Adipose tissue (tissue), 3 donors: ENCODE measurements around the gene ABCA3. TPM values are rescaled to one million over a fixed set of nuclear protein-coding genes. Genes with fewer than 3 reads are reported as not detected.

Experiments
- H3K27ac ChIP-seq: one replicate; pipeline ENCODE4 v1.5.1; 2013; ENCODE audit warnings: low read depth, low read length
- WGBS, 3 donors: extraction: QIAGEN DNeasy Blood & Tissue Kit; methylation state at CpG; one replicate each; pipeline ENCODE4 v1.1.7; 2013; 5-methylcytosine and 5-hydroxymethylcytosine counted together
- polyA plus RNA-seq, 3 donors: library from polyadenylated mRNA; stranded (reverse); fragments of 200-250 nt; gene quantifications; one replicate each; pipeline ENCODE4 v1.2.3, GENCODE V29; 2013
- donor health status: healthy with polysubstance abuse.
- donor health status: Bipolar disorder and iron deficiency.
- donor health status: healthy.

Gene ABCA3
- polyA plus RNA-seq, 3 donors = 6.8 to 11.6 (median 8.0) TPM

DNA sequence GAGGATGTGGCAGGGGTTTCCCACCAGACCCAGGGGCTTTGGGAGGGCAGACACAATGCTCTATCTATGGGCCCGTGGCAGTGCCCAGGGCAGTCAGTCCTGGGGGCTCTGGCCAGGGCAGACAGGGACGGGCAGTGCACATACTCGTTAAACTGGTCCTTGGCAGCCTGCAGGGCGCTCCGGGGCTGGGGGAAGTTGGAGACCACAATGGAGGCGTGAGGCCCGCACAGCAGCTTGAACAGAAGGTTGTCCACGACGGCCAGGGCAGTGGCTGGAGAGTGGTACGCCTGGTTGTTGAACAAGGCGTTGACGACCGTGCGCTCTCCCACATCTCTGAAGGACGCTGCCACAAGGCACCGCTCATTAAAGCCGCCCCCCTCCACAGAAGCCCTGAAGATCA is 54.0 kb downstream of the ABCA3 start:
- WGBS, 3 donors = 87 to 92% (median 90%) methylated on average over 16 to 17 of the region's 17 CpGs
- H3K27ac ChIP-seq = no peak overlapping the region

DNA sequence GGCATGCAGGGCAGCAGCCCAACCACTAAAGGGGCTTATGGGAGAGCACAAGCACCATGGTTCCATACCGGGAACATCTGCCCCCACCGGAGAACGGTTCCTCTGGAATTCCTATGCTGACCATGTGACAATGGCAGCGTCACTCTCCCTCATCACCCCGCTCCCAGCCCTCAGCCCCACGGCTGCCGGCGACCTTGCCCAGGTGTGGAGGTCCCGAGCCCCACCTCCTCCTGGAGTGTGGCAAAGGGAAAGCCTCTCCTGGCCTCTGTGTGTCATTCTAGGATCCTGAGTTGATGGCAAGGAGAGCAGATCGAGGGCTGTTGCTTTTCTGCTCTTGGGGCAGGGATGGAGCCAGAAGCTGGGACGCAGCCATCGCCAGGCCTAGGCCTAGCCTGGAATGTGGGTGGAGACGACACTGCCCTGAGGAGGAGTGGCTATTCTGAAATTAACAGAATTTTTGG is 54.8 kb downstream of the ABCA3 start:
- WGBS, 3 donors = 67 to 81% (median 78%) methylated on average over 13 of the region's 13 CpGs
- H3K27ac ChIP-seq = no peak overlapping the region

DNA sequence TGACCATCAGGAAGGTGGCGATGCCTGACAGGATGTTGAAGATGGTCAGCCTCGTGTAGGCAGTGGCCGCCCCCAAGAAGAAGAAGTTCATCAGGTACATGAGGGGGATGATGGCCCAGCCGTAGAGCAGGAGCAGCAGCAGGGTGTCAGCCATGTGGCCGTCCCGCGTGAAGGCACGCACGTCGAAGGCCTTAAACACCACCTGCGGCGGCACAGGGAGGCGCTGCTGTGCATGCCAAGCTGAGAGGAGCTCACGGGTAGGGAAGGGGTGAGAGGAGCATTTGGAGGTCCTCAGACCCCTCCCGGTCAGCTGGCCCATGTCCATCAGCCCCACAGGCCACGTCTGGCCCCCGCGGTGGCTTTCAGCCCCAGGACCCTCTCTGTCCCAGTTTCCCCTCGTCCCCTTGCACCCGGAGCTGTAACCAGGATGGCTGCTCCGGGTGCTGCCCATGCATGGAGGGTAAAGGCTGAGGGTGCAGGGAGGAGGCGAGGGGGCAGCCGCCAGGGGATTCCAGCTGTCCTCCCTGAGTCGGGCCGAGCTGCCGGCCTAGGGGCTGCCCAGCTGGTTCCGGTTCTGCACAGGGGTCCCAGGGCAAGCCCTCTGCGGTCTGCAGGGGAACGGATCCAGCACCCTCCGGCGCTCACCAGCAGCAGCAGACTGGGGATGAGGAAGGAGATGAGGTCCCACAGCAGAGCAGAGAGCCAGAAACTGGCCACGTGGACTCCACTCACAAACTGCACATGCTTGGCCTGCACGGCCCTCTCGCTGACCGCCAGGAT is 55.5 kb downstream of the ABCA3 start:
- 90 to 93% (median 92%) methylated on average over 34 to 35 of the region's 35 CpGs for WGBS, 3 donors
- H3K27ac ChIP-seq = no peak overlapping the region

DNA sequence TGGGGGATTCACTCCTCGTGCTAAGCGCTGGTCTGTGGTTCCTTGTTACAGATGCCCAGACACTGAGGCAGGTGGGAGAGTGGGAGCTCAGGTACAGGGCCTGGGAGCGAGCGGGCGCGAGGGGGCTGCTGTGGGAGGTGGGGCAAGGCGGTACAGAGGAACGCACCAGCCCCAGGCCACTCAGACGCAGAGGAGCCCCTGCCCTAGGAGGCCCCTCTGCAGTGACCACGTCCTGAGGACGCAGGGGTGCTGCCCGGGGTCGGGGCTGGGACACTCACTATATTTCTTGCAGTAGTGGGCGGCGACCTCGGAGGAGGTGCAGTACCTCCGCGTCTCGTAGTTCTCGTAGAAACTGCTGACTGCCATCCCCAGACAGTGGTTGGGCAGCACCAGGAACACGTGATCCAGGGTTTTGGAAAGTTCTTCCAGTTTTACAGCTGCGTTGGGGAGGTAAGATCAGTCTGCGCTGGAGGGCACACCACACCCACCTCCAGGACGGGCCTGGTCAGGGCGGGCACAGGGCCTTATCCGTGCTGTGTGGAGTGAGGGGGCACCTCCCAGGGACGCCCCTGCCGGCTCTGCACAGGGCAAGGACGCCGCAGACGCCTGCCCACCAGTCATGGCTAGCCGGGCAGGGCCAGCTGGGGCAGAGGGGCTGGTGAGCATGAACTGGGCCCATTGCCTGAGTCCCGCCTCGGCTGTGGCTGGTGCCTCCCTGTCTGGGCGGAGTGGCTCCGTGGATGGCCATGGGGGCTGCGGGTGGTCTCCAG is 56.3 kb downstream of the ABCA3 start:
- WGBS, 3 donors = 85 to 92% (median 89%) methylated on average over 37 of the region's 37 CpGs
- no peak overlapping the region for H3K27ac ChIP-seq

DNA sequence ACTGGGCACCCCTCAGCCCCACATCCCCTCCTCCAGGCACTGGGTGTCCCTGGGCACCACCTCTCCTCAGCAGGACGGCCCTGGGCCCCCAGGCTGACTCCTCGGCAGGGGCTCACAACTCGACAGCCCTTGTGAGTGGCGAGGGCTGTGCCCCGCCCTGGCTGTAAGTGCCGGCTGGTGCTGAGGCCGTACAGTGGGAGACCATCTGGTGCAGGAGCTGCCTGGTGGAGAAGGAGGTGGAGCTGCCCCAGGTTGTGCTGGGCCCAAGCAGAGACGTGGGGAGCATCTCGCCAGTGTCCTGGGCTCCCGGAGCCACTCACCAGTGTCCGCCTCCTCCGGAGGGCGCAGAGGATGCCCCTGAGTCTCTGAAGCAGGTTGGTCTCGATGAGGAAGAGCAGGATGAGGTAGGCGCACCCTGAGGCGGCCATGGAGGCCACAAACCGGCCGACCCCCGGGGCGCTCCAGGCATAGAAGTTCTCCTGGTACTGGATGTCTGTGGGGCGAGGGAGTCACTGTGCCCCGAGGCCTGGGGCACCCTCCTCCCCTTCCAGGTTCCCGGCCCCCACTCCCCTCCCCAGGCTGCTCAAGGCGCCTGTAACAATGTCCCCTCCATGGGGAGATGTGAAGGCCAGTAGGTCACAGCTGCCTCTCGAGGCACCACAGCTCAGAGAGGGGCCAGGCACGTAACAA is 57.5 kb downstream of the ABCA3 start:
- WGBS, 3 donors = 89 to 91% (median 91%) methylated on average over 23 to 26 of the region's 26 CpGs
- no peak overlapping the region for H3K27ac ChIP-seq

DNA sequence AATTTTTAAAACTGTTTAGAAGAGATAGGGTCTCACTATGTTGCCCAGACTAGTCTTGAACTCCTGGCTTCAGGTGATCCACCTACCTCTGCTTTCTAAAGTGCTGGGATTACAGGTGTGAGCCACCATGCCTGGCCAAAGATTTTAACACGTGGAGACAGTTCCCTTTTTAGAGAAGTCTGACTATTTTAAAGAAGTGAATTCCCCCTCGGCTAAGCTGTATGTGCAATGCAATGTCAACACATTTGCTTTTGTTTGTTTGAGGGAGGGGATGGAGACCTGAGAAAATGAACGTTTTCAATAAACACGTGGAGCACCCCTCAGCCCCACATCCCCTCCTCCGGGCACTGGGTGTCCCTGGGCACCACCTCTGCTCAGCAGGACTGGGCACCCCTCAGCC is 58.3 kb downstream of the ABCA3 start:
- 73 to 74% (median 73%) methylated on average over 5 of the region's 5 CpGs for WGBS, 3 donors
- no peak overlapping the region for H3K27ac ChIP-seq

DNA sequence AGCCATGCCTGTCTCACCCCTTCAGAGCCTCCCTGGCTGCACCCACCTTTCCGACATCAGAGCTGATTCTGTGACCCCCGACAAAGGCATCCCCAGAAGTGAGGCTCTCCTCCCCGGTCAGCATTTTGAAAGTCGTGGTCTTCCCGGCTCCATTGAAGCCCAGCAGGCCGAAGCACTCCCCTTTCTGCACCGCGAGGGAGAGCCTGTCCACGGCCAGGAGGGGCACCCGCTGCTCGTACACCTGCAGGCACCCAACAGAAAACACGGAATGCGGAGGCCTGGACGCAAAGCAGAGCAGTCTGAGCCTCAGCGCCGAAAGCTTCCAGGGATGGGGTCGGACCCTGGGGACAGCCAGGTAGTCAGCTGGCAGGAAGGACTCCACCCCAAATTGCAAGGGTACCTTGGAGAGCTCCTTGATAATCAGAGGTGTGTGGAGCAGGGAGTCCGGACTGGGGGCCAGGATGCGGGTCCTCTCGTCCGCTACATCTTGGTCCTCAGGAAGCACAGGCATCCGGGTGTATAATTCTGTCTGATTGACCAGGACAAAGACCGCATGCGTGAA is 59.5 kb downstream of the ABCA3 start:
- no peak overlapping the region for H3K27ac ChIP-seq
- 79 to 86% (median 84%) methylated on average over 24 of the region's 24 CpGs for WGBS, 3 donors

DNA sequence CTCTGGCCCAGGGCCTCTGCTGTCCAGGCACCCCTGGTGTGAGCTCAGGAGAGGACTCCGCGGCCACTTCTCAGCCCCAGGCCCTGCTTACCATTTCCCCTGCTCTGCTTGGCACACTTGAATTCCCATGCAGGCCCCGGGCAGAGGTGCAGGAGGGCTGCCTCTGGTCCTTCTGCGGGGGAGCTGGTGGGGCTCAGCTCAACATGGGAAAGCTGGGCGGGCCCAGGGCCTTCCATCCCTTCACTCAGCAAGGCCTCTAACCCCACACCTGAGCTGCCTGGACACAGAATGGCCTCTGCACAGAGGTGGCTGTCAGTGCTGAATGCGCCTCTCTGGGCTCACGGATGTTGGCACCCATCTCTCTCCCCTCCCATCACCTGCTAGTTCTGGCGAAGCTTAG is 60.1 kb downstream of the ABCA3 start:
- WGBS, 3 donors = 93 to 94% (median 94%) methylated on average over 8 of the region's 8 CpGs
- H3K27ac ChIP-seq = no peak overlapping the region

DNA sequence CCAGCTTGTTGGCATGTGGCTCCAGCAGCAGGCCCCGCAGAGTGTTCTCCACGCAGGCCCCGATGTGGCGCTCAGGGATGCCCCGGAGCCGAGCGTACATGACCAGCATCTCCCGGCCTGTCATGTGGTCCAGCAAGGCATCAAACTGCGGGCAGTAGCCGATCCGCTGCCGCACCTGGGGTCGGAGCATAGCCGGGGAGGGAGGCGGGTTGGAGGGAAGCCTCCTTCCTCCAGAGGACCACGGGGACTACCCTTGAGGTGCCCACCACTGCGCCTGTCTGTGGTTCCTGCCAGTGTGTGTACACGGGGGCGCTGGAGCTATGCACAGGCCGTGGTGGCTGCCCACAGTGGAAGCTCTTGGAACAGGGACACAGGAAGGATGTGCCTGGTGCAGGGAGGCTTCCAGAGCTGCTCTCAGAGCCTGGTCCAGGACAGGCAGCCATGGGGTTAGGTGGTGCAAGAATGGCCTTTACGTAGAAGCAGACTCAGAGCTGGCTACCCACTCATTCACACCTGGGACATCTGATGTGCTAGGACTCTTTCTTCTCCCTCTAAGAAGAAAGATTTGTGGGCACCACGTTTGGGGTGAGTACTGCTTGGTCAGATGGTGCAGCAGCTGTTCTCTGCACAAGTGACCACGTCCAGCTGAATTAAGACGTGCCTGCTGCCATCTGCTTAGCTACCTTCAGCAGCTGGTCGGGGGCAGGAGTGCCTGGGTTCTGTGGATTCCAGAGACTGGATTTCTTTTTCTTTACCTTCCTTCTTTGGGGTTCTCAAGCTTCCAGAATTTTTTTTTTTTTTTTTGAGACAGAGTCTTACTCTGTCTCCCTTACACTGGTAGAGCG is 61.4 kb downstream of the ABCA3 start:
- 88 to 90% (median 90%) methylated on average over 26 of the region's 26 CpGs for WGBS, 3 donors
- H3K27ac ChIP-seq = no peak overlapping the region

DNA sequence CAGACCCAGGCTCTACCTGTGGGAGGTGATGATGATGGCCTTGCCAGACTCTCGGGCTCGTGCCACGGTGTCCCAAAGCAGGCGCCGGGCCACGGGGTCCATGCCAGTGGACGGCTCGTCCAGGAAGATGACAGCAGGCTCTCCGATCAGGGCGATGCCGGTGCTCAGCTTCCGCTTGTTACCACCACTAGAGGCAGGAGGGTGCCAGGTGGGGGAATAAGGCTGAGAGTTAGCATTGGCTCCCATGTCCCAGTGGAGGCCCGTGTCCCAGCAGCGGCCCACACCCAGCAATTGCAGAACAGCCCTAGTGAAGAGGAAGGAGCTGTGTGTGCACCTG is 62.3 kb downstream of the ABCA3 start:
- H3K27ac ChIP-seq = no peak overlapping the region
- WGBS, 3 donors = 85 to 89% (median 85%) methylated on average over 14 of the region's 14 CpGs

DNA sequence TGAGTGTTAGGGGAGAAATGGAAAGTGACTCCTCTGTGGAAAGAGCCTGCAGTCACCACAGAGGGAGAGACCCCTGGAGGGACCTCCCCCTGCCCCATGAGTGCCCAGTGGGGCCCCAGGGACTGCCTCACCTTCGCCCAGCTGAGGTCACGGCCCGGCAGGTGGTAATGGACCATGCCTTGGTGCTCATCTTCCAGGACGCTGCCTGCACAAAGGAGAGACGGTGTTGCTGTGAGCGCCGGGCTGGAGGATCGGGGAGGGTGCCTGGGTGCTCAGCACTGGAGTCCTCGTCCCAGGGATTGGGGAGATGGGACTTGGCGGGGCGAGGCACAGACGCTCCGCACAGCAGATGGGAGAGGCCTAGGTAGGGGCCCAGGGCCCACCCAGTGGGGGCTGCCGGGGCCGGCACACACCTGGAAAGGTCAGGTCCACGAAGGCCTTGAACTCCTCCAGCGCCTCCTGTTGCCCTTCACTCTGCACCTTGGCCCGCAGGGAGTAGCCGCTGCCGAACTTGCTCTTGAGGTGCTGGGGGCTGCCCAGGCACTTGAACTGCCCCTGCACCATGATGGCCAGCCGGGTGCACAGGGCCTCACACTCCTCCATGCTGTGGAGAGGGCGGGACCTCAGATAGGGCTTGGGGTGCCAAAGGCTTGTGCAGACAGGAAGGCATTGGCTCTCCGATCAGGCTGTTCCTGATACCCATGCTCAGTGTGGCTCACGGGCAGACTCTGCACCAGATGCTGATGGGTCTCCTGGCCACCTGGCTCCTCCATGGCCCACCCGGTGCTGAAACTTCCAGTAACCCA is 62.9 kb downstream of the ABCA3 start:
- no peak overlapping the region for H3K27ac ChIP-seq
- 91 to 94% (median 91%) methylated on average over 25 of the region's 25 CpGs for WGBS, 3 donors

DNA sequence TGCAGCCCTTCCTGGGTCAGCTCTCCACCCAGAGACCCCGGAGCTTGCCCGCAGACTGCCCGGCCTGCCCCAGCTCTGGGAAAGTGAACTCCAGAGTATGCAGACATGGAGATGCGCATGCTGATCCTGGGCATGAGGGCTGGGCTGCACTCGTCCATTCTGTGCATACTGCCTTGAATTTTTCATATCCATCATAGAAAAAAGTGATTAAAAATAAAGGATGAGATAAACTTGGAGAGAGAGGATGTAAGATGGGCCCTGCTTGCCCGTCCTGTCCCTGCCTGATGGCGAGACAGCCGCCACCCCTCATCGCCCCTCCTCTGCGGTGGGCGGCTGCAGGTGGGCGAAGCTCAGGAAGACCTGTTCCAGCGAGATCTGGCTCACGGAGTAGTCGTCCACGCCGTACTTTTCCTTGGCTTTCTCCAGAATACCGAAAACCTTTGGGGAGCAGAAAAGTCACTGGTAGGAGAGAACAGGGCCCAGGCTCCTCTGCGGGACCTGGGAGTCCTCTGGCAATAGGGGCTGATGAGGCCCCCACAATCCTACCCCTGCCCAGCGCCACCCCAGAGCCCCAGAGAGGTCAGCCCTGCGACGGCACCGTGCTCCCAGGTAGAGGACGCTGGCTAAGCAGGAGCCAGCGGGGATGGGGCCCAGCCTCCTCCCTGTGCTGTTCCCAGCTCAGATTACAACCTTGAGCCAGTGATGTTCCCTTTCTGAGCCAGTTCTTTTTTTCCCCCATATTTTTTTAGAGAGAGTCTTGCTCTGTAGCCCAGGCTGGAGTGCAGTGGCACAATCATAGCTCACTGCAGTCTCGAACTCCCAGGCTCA is 63.9 kb downstream of the ABCA3 start:
- WGBS, 3 donors = 74 to 83% (median 80%) methylated on average over 26 of the region's 26 CpGs
- no peak overlapping the region for H3K27ac ChIP-seq

DNA sequence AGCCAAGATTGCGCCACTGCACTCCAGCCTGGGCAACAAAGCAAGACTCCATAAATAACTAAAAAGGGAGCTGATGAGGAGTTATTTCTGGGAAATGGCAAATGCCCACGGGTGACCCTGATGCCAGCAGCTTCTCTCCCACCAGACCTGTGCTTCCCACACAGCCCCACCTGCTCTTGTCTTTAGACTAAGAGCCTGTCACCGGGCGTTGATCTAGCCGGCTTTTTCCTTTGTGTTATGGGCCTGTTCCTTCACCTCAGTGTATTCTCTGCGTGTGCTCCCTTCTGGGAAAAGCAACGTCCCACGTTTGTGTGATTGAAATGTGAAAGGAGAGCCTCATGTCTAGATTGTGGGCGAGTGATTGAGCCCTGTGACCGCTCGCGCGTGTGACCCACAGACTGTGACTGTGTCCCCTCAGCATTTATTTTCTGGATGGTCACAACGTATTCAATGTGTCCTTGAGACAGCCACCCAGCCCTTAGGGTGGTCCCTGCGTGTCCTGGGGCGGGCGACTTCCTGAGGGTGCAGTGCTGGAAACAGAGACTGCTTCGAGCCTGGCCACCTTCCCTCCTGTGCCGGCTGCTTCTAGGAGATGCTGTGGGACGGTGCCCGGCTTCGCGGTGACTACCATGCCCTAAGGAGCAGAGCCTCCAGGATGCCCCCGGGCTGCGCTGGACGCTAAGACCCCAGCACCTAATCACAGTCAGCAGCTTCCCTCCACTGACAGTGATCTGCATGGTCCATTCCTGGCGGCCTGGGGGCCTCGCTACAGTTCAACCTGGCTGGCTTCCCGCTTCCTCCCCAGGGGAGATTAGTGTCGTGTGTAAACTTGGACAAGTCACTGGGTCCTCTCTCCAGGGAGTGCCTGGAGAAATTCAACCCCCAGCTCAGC is 64.8 kb downstream of the ABCA3 start:
- 72 to 81% (median 79%) methylated on average over 29 to 30 of the region's 30 CpGs for WGBS, 3 donors
- H3K27ac ChIP-seq = no peak overlapping the region

DNA sequence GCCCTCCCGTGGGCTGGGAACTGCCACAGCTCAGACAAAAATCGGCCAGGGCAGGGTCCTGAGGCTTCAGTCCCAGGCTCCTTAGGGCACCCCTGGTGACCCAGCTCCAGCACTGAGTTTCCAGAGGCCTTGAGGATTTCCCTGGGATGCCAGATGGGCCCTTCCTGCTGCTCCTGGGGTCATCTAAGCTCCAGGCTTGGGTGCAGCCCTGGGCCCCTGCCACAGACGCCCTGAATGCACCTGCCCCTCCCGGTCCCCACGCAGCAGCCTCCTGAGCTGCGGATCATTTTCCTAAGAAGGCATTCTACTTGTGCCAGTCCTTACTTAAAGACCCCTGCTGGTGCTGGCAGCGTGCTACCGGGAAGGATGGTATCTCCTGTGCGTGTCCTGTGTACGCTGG is 66.6 kb downstream of the ABCA3 start:
- no peak overlapping the region for H3K27ac ChIP-seq
- WGBS, 3 donors = 70 to 89% (median 83%) methylated on average over 10 of the region's 10 CpGs

DNA sequence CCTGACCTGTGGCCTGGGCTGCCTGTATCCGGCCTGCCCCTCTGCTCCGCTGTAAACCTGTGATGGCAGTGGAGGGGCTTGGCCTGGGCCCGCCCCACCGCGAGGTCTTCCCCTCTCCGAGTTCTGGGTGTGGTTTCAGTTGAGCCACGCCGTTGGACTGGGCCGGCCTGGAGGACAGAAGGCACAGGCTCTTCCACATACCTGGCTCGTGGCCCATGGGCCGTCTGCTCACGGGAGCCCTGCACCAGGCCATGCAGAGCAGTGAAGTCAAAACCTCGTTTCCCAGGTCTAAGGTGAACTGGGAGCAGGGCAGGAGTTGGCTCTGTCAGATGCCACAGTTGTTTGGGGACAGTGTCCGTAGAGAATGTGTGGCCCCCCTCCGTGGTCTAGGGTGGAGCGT is 67.0 kb downstream of the ABCA3 start:
- WGBS, 3 donors = 77 to 82% (median 78%) methylated on average over 16 of the region's 16 CpGs
- no peak overlapping the region for H3K27ac ChIP-seq
